Iris pigment epithelial cell (primary cell): ENCODE data around the gene IRAK4.

Experiments used
- DNase-seq: peaks from one replicate; pipeline ENCODE4 v3.0.0-alpha.2; 2011; ENCODE audit warnings: low read depth

IRAK4 gene

GRCh38 chr12:43836475-43836989 is 77.8 kb downstream of the IRAK4 start:
- DNase-seq: peak; percentile 33
